Parathyroid adenoma (tissue), 2 donors: ENCODE measurements around the gene RGS19.

Experiments
- H2AFZ ChIP-seq: fragments of 300-600 bp; sonication (generic); one replicate; pipeline ENCODE4 v1.7.0; 2017; ENCODE audit warnings: antibody characterized with exemption, mild to moderate bottlenecking
- H3K27ac ChIP-seq: fragments of 300-600 bp; sonication (generic); one replicate; pipeline ENCODE4 v1.7.0; 2017
- H3K27me3 ChIP-seq: fragments of 300-600 bp; sonication (generic); one replicate; pipeline ENCODE4 v1.7.0; 2017; ENCODE audit warnings: low read length; ENCODE audit not compliant: control insufficient read depth, insufficient read depth
- H3K36me3 ChIP-seq: fragments of 300-600 bp; sonication (generic); one replicate; pipeline ENCODE4 v1.7.0; 2017; ENCODE audit warnings: low read length; ENCODE audit not compliant: control insufficient read depth, insufficient read depth
- H3K4me1 ChIP-seq: fragments of 300-600 bp; sonication (generic); one replicate; pipeline ENCODE4 v1.7.0; 2017; ENCODE audit warnings: control low read depth
- H3K4me2 ChIP-seq: fragments of 300-600 bp; sonication (generic); one replicate; pipeline ENCODE4 v1.7.0; 2017; ENCODE audit warnings: low read length
- H3K4me3 ChIP-seq: fragments of 300-600 bp; sonication (generic); one replicate; pipeline ENCODE4 v1.7.0; 2017; ENCODE audit warnings: low read depth, low read length
- H3K79me2 ChIP-seq: fragments of 300-600 bp; sonication (generic); one replicate; pipeline ENCODE4 v1.7.0; 2017; ENCODE audit warnings: control low read depth
- H3K9ac ChIP-seq: fragments of 300-600 bp; sonication (generic); one replicate; pipeline ENCODE4 v1.7.0; 2017; ENCODE audit warnings: mild to moderate bottlenecking
- H3K9me3 ChIP-seq: fragments of 300-600 bp; sonication (generic); one replicate; pipeline ENCODE4 v1.7.0; 2017; ENCODE audit warnings: low read length; ENCODE audit not compliant: control insufficient read depth
- TF ChIP-seq, protein P1 (sequence below): fragments of 300-600 bp; sonication (generic); IDR thresholded peaks from one replicate; pipeline ENCODE4 v1.7.0; 2017; ENCODE audit warnings: antibody characterized with exemption, mild to moderate bottlenecking
- donor health status: primary hyperparathyroidism.

Gene RGS19

DNA sequence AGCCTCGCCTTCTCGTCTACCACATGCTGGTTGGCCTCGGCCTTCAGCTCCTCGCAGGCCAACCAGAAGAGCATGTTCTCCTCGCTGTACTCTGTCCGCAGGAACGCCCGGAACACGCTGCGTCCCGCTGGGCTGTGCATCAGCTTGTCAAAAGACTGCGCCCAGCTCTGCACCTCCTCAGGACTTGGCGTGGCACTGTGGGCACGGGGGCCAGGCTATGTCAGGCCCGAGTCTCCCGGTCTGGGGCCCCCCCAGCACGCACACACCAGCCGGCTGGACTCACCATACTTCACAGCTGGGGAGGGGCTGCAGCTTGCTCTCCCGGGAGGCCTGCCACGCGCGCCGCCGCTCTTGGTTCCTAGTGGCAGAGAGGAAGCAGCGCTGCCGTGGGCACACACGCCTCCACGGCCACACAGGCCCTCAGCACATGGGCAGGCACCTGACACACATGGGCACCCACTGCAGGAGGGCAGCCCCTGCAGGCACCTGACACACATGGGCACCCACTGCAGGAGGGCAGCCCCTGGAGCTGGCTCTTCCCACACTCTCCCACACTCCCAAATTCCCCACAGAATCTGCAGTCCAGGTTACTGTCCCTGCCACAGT lies 5.0 kb downstream of the RGS19 start:
- TF ChIP-seq, protein P1, sequence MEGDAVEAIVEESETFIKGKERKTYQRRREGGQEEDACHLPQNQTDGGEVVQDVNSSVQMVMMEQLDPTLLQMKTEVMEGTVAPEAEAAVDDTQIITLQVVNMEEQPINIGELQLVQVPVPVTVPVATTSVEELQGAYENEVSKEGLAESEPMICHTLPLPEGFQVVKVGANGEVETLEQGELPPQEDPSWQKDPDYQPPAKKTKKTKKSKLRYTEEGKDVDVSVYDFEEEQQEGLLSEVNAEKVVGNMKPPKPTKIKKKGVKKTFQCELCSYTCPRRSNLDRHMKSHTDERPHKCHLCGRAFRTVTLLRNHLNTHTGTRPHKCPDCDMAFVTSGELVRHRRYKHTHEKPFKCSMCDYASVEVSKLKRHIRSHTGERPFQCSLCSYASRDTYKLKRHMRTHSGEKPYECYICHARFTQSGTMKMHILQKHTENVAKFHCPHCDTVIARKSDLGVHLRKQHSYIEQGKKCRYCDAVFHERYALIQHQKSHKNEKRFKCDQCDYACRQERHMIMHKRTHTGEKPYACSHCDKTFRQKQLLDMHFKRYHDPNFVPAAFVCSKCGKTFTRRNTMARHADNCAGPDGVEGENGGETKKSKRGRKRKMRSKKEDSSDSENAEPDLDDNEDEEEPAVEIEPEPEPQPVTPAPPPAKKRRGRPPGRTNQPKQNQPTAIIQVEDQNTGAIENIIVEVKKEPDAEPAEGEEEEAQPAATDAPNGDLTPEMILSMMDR = no peak
- Histone ChIP-seq H3K79me2 (no peaks in the 10 kb centered on the region), H3K36me3 (no peaks in the 10 kb centered on the region), H3K27me3 (no peaks in the 10 kb centered on the region), H3K9ac (no peak overlapping the region), H2AFZ (no peak overlapping the region), H3K9me3 (no peaks in the 10 kb centered on the region), H3K4me1 (peaks cover 8% of the 10 kb centered on the region), H3K4me3 (no peak overlapping the region), H3K27ac (no peak overlapping the region), H3K4me2 (no peak overlapping the region)

DNA sequence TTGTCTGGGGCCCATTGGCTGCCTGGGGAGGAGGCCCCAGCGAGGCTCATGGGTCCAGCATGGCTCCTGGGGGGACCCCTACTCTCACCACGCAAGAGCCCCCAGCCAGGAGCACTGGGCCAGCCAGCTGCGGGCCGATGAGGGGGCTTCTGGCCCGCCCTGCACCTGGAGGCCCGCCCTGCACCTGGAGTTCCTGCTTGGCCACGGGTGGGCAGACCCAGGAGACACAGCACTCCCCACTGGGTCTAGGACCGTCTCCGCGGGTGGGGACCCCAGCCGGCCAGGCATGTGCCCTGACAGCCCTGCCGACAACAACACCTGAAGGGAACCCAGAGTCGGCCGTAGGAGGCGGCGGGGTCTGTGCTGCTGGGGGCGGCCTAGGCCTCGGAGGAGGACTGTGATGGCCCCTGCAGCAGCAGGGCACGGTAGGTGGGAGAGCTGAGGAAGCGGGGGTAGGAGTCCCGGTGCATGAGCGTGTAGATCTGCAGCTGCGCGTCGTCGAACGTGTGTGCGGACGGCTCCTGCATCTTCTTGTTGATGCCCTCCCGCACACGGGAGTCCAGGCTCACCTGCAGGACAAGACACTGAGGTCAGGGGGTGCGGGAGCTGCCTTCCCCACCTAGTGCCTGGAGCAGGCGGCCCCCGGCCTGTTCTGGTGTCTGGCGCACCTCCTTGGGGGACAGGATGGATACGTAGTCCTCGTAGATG lies 5.7 kb downstream of the RGS19 start:
- Histone ChIP-seq H3K4me2 (no peak overlapping the region), H3K9me3 (no peaks in the 10 kb centered on the region), H3K79me2 (no peaks in the 10 kb centered on the region), H3K27me3 (no peaks in the 10 kb centered on the region), H3K27ac (no peak overlapping the region), H3K9ac (no peak overlapping the region), H3K36me3 (no peaks in the 10 kb centered on the region), H2AFZ (no peak overlapping the region), H3K4me3 (no peak overlapping the region), H3K4me1 (peaks cover 4% of the 10 kb centered on the region)
- TF ChIP-seq, protein P1 = no peak

GRCh38 chr20:64072498-64073063 lies 6.7 kb downstream of the RGS19 start:
- no peak overlapping the region for H3K27ac ChIP-seq
- H3K4me1 ChIP-seq = no peaks in the 10 kb centered on the region
- no peak overlapping the region for H2AFZ ChIP-seq
- no peak overlapping the region for H3K4me3 ChIP-seq
- no peaks in the 10 kb centered on the region for H3K36me3 ChIP-seq
- H3K9me3 ChIP-seq = no peaks in the 10 kb centered on the region
- TF ChIP-seq, protein P1 = no peak
- no peak overlapping the region for H3K9ac ChIP-seq
- H3K4me2 ChIP-seq = no peak overlapping the region
- H3K79me2 ChIP-seq = no peaks in the 10 kb centered on the region
- H3K27me3 ChIP-seq = no peaks in the 10 kb centered on the region

DNA sequence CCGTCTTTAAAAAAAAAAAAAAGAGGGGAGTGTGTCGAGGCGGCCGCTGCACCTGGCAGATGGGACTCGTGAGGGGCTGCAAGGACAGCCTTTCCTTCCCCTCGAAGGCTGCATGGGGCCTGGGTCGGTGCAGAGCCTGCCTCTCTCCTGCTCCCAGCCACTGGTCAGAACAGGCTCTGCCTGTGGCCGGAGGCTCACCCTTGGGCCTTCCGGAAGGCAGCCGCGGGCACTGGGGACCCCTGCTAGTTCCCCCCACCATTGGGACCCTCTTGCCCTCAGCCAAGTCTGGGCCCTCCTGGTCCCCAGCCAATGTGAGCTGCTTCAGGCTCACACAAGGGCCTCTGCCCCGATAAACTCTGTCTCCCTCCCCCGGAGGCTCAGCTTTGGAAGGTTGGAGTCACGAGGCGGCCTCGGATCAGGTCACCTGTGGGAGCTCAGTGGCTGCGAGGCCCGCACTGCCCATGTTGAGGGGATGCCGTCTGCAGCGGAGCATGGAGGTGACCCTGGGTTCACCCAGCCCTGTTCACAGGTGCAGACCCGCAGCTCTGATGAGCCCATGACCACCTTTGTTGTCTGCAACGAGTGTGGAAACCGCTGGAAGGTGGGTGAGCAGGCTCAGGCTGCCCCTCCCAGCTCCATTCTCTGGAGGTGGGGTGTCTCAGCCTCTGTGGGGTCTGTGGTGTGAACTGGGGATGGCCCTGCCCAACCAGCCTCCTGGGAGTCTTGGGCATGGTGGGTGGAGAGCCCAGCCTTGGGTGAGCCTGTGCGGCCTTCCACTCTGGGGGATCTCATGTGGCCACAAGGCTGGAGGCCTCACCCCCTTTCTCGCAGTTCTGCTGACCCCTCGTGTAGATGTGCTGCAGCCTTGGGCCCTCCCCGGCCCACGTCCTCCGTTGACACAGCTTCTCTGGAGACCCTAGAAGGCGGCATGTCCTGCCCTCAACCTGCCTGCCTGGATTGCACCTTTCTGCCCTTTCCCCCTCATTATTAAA lies 7.7 kb downstream of the RGS19 start:
- Histone ChIP-seq H3K4me1 (no peaks in the 10 kb centered on the region), H3K4me2 (no peak overlapping the region), H2AFZ (no peak overlapping the region), H3K36me3 (no peaks in the 10 kb centered on the region), H3K27ac (no peak overlapping the region), H3K27me3 (no peaks in the 10 kb centered on the region), H3K79me2 (no peaks in the 10 kb centered on the region), H3K9me3 (no peaks in the 10 kb centered on the region), H3K9ac (no peak overlapping the region), H3K4me3 (no peak overlapping the region)
- TF ChIP-seq, protein P1 = no peak
